Ramos (cell line): Measurements from ENCODE around the gene MCHR2.

ENCODE experiments used
- in situ Hi-C: fragments of 300-500 bp; cut with MboI; formaldehyde crosslinking; loops from one replicate; pipeline ENCODE4 v1.14.3; 2022; ENCODE audit warnings: low sequenced_read_pairs; ENCODE audit not compliant: unreplicated experiment

Gene MCHR2

DNA sequence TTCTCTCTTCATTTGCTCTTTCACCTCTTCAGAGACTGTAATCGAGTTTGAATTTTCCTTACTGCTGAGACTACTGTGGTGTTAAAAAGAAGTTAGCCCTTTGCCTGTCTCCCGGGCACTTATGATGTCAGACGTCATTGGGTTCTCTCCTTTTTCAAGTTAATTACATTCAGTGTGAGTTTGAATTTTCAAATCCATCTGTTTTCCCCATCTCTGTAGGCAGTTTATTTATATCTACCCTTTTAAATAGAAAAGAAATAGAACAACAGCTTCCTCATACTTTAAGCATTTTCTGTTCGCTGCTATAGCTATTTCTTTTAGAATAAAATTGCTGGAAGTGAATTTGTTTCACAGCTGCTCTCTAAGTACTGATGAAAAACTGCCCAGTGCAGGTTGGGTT, 81.4 kb downstream of the MCHR2 start:
- in situ Hi-C loops: no loop called here

DNA sequence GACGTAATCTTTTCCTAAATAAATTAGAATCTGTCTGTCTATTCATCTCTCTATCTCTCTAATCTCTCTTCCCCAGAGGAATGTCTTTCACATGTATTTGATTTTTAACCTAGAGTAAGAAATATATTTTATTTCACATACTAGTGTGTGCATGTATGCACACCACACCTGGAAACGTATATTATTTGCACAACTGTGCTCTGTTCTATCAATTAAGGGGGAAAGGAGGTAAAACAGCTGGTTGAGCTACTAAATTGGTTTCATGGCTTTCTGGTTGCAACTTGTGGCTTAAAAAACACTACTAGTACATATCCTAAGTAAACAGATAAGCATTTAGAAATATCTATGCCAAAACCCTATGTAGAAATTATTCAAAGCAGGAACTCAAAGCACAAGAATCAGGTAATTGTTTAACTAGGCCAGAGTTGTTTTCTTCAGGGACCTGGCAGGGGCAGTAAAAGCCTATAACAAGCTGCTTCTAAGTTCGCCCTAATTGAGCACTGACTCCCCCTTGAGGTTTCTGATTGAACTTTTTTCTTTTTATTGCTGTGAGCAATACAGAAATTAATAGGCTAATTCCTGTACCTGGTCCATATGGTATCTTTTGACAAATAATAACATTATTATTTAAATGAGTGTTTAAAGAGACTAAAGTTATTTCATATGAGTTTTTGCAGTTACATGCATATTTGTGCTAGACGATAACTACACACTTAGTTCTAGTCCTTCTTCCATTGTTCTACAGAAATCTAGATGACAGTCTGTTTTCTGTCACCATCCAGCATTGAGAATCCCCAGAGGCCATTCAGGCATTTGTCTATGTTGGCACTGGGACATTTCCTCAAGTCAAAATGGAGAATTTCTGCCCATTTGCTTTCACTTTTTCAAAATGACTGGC, 88.6 kb downstream of the MCHR2 start:
- in situ Hi-C loops: no loop called here

DNA sequence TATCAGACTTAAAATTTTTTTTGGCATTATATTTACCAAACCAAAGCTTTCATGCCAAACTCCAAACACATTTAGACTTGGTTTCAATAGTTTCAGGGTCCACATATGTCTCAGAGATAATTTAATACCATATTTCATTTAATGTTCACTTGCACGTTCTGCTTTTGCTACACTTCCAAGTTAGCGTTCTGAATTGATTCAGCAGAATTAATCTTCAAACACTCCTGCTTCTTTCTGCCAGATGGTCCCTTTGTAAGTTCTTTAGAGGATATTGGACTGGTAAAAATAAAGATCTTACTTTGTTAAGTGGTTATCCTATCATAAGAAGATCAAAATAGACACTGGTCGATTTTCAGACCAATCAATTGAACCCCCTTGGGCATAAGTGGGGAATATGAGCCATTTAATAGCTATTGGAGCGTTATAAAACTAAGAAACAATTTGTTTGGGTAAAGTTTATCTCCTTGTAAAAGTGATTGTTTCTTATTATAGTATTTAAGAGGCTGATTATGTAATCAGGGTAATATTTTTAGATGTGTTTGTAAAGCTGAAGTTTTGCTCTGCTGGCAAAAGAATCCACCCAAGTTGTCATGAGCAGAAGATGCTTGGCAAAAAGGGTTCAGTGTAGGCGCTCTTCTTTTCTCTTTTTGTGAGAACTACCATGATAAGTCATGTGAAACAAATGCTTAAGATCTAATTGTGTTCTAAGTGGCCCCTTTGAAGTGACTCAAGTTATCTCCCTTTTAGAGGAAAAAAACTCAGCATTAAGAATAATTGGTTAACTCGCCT, 92.2 kb downstream of the MCHR2 start:
- in situ Hi-C loops: no loop called here

DNA sequence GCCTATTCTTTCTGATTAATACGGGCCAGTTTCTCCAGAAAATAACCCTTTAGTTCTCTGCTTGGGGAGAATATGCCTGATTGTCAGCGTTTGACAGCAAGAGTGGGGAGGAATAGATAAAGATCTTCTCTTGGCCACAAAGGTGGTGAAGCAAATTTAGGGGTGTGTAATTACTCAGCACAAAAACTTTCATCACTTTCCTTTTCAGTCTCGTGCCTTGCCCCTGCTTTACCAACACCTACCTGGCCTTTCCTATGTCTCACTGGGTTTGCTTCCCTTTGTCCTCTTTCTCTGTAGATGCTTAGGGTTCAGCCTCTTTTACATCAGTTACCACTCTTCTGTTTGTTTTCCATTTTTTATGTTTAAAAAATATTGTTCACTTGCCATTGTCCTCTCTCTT, 99.2 kb downstream of the MCHR2 start:
- in situ Hi-C loops: no loop called here

DNA sequence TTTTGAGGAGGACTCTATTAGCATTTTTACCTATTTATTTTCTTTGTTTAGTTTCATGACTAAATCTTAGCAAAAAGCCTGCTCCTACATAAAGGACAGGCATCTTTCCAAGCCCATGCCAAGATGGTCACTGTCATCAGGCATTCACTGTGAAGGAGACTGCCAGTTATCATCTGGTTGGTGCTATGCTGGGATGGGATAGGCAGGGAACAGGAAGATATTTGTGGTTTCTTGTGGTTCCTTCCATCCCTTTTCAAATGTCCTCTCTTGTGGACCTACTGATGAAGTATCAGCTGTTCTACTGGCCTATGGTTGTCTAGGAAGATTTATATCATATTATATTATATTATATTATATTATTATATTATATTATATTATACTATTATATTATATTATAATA, 107.0 kb downstream of the MCHR2 start:
- in situ Hi-C loops: no loop called here

DNA sequence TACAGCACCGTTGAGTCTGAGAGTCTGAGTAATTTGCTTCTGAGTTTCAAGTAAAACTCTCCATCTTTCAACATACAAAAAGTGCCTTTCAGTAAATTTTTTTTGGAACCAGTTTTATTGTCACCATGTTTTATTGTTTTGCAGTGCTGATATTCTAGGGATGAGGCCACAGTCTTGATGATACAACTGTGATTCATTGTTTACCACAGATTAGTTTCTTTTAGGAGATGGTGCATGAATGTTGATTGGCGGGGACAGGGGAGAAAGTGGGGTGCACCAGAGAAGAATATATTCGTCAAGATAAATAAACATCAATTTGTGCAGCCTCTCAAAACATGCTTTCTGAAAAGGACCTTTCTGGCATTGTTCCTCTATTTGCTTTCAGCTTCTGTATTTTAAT, 109.0 kb downstream of the MCHR2 start:
- in situ Hi-C loops: no loop called here

DNA sequence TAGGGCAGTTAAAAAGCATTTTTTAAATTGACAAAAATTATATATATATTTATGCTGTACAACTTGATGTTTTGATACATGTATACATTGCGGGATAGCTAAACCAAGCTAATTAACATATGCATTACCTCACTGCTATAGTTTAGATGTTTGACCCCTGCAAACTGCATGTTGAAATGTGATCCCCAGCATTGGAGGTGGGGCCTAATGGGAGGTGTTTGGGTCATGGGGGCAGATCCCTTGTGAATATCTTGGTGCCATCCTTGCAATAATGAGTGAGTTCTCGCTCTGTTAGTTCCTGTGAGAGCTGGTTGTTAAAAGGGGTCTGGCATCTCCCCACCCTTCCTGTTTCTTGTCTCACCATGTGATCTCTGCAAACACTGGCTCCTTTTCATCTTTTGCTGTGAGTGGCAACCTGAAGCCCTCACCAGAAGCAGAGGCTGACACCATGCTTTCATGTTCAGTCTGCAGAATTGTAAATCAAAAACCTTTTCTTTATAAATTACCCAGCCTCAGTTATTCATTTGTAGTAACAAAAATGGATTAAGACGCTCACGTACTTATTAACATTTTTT, 111.8 kb downstream of the MCHR2 start:
- in situ Hi-C loops: no loop called here

DNA sequence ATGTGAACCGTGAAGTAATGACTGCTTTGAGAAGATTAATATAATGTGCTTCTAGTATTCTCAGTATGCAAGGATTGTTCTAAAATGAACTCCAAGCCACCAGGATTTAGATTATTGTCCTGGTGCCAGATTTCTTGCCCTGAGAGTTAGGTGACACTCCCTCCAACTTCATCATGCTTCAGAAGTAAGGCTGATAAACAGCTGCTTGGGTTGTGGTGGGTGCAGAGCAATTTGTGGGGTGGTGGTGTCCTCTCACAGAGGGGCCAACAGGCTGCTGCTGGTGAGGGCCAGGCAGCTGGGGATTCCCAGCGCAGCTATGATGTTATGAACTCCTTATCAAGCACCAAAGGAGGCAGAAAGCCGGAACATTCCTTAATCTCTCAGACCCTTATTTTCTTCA, 114.6 kb downstream of the MCHR2 start:
- in situ Hi-C loops: no loop called here

DNA sequence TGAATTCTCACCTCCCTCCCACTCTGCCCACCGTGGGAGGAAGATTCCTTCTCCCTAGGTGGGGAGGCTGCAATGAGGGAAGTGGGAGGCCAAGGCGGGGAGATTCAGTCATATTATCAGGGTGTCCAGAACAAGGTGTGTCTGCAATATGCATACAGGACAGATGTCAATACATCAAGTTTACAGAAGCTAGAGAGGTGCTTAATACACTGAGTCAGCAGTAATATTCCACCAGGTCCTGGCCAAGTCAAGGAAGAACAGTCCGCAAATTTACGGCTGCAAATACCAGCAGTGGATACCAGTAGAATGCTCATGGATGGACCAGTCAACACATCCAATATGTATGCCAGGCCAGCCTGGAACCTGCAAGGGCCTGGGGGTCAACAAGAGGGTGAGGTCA, 119.0 kb downstream of the MCHR2 start:
- in situ Hi-C loops: no loop called here

DNA sequence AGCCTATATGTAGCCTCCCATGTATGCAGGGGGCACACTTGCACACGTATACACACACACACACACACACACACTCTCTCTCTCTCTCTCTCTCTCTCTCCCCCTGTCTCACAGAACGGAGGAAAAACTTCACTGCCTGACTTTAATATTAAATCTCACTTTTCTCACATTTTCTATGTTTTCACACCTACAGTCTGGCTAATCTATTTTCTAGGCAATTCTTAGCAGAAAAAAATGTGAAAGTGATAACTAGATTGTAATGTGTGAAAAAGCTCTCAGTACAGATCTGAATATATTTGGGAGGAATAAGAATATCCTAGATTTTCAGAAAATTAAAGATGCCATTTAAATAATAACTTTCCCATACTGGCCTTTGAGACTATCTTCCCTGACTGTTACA, 120.9 kb downstream of the MCHR2 start:
- in situ Hi-C loops: loop anchor here (25.0 kb wide), 1 partner anchor 614 kb away; no protein-coding TSS in a partner anchor

DNA sequence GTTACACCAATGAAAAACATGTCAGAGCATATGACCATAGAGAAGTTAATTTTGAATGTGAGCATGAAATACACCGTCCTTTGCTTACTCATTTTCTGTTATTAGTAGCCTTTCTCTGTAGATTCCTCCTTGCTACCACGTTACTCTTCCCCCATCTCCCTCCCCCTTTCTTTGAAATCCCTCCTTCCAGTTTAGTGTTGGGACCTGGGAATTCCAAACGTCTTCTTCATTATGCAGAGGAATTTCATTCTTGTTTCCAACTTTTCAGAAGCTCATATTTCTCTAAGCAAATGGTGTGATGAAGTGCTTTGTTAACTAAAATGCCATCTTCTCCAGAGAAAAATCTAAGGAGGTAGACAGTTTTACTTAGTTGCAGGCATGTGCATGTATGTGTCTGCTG, 122.4 kb downstream of the MCHR2 start:
- in situ Hi-C loops: loop anchor here (25.0 kb wide), 1 partner anchor 616 kb away; no protein-coding TSS in a partner anchor
